HEK293 (cell line): ENCODE data around the gene UBE2M.

Experiments used
- CTCF ChIA-PET: fragments of 350-600 bp; formaldehyde crosslinking; extraction: SDS; loops from one replicate; lab custom pipeline; 2021; ENCODE audit warnings: antibody characterized with exemption; lab: Yijun Ruan, JAX
- POLR2A ChIA-PET: fragments of 300-600 bp; formaldehyde crosslinking; extraction: SDS; loops from one replicate; lab custom pipeline; 2020; ENCODE audit warnings: antibody characterized with exemption, inconsistent platforms; lab: Yijun Ruan, JAX
- H3K27ac ChIP-seq: fragments of 200-500 bp; sonication (Bioruptor generic); 2 replicates; pipeline ENCODE4 v1.5.1; 2014; ENCODE audit warnings: low read depth, low read length, control low read depth, inconsistent platforms; ENCODE audit errors: extremely low read depth
- H3K36me3 ChIP-seq, 2 experiments: fragments of 200-500 bp in 1 of 2; sonication (Bioruptor generic) in 1 of 2; 1 replicate in 1 of 2; 2 replicates in 1 of 2; pipeline ENCODE4 v1.5.1; 2014 to 2017; ENCODE audit warnings: inconsistent platforms in 2 of 2, low read length in 2 of 2; ENCODE audit not compliant: control insufficient read depth in 2 of 2, insufficient read depth in 1 of 2
- H3K4me1 ChIP-seq: fragments of 200-500 bp; sonication (Bioruptor generic); 2 replicates; pipeline ENCODE4 v1.5.1; 2014; ENCODE audit warnings: mild to moderate bottlenecking, low read length, inconsistent platforms; ENCODE audit not compliant: control insufficient read depth, insufficient read depth
- H3K4me3 ChIP-seq: 2 replicates; pipeline ENCODE4 v1.5.1; 2011; ENCODE audit warnings: low read depth, mild to moderate bottlenecking, control low read depth, low read length, moderate library complexity
- H3K9me3 ChIP-seq: fragments of 200-500 bp; sonication (Bioruptor generic); 2 replicates; pipeline ENCODE4 v1.5.1; 2014; ENCODE audit warnings: low read depth, low read length, inconsistent platforms; ENCODE audit not compliant: control insufficient read depth, insufficient read depth
- FEZF1 ChIP-seq: fragments of 450-650 bp; formaldehyde crosslinking; IDR thresholded peaks from 2 replicates; pipeline ENCODE4 v1.5.1; 2016; ENCODE audit warnings: missing biosample characterization, missing genetic modification characterization
- PRDM10 ChIP-seq: fragments of 450-650 bp; formaldehyde crosslinking; IDR thresholded peaks from 2 replicates; pipeline ENCODE4 v1.5.1; 2016; ENCODE audit warnings: missing biosample characterization, missing genetic modification characterization
- SP3 ChIP-seq: fragments of 450-650 bp; formaldehyde crosslinking; IDR thresholded peaks from 2 replicates; pipeline ENCODE4 v1.5.1; 2016; ENCODE audit warnings: missing biosample characterization, missing genetic modification characterization
- TCF7L2 ChIP-seq: IDR thresholded peaks from 2 replicates; pipeline ENCODE4 v1.6.1; 2011; ENCODE audit warnings: low read depth, mild to moderate bottlenecking, inconsistent platforms, low read length, moderate library complexity, borderline replicate concordance
- ZNF10 ChIP-seq: fragments of 450-650 bp; formaldehyde crosslinking; IDR thresholded peaks from 2 replicates; pipeline ENCODE4 v1.5.1; 2017; ENCODE audit warnings: missing biosample characterization, missing genetic modification characterization
- ZNF112 ChIP-seq: fragments of 450-650 bp; formaldehyde crosslinking; IDR thresholded peaks from 2 replicates; pipeline ENCODE4 v1.5.0; 2017; ENCODE audit warnings: missing biosample characterization, missing genetic modification characterization
- ZNF280D ChIP-seq: fragments of 450-650 bp; formaldehyde crosslinking; IDR thresholded peaks from 2 replicates; pipeline ENCODE4 v1.5.1; 2016; ENCODE audit warnings: missing biosample characterization, missing genetic modification characterization
- ZNF335 ChIP-seq: fragments of 450-650 bp; formaldehyde crosslinking; conservative IDR thresholded peaks from 2 replicates; pipeline ENCODE4 v1.5.1; 2016; ENCODE audit warnings: missing biosample characterization, missing genetic modification characterization
- ZNF366 ChIP-seq: fragments of 450-650 bp; formaldehyde crosslinking; conservative IDR thresholded peaks from 2 replicates; pipeline ENCODE4 v1.5.1; 2016; ENCODE audit warnings: missing biosample characterization, missing genetic modification characterization
- ZNF626 ChIP-seq: fragments of 450-650 bp; sonication (Bioruptor Pico); formaldehyde crosslinking; IDR thresholded peaks from 2 replicates; pipeline ENCODE4 v1.5.1; 2018; ENCODE audit warnings: missing biosample characterization, missing genetic modification characterization, inconsistent platforms

Gene UBE2M

GRCh38 chr19:58554494-58555368 lies 3.7 kb downstream of the UBE2M start, which contains the start of gene CHMP2A (continued):
- peak; percentile 81 for TF ChIP-seq SP3 (tag by site-specific recombination)

DNA sequence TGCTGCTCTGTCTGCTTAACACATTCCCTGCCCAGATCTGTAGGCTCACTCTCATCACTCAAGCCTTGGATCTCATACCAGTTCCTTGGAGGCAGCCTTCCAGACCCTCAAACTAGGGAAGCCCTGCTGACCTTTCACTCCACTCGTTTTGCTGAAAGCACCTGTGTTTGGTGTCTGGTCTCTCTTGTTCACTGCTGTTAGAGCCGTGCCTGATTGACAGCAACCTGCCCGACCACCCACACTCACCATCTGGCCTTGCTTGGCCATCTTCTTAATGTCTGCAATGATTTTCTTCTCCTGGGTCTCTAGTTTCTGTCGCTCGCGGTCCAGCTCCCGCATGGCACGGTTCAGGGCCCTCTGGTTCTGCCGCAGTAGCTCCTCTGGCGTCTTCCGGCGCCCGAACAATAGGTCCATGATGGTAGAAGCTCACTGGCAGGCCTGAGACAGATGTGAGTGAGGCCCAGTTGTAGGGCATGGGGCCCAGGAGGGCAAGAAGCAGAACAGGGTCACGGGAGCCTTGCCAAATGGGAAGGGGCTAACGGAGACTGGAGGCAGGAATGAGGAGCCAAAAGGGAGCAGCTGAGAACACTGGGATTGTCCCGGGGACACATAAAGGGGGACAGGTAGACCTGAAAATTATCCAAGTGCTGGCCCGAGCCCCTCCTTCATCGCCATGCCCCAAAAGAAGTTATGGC lies 4.5 kb downstream of the UBE2M start:
- ChIA-PET POLR2A (interaction anchor here (0.7 to 4.6 kb wide), 13 partner anchors 8 to 292 kb away, joined by 3 to 128 read pairs (median 7); partner anchors contain the start of genes TRIM28, ZBTB45, ZNF446 and ZNF497), CTCF (interaction anchor here (1.7 to 2.7 kb wide), 3 partner anchors 10 to 34 kb away, joined by 6 to 20 read pairs (median 10); partner anchors contain the start of genes TRIM28 and ZBTB45)
- H3K27ac ChIP-seq: peak overlapping the region; percentile 99
- peaks cover 33 to 70% of the 10 kb centered on the region in 2 experiments for H3K36me3 ChIP-seq
- no peaks in the 10 kb centered on the region for H3K9me3 ChIP-seq
- TF ChIP-seq PRDM10 (peak; percentile 95), ZNF112 (tag by site-specific recombination) (no peak), ZNF335 (tag by site-specific recombination) (peak; percentile 23)
- H3K4me1 ChIP-seq: peaks cover 11% of the 10 kb centered on the region
- peak overlapping the region; percentile 64 for H3K4me3 ChIP-seq

DNA sequence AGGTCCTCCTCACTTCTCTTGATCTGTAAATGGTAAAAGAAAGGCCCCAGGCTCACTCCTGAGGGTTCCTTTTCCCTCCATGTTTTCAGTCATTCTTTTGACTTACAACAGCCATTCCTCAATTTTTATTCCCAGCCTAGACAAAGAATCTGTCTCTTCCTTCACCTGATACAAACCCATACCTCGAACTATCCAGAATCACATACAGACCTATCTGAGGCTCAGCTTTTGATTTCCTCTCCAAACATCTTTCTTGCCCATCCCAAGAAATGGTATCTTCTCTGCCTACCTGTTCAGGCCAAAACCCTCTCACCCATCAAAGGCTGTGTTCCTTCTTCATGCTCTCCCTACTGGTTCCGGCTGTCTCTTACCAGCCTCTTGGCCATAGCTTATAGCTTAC lies 5.8 kb downstream of the UBE2M start:
- Histone ChIP-seq H3K36me3 (peaks cover 33 to 83% of the 10 kb centered on the region in 2 experiments), H3K9me3 (no peaks in the 10 kb centered on the region), H3K4me1 (peaks cover 11% of the 10 kb centered on the region), H3K27ac (no peak overlapping the region), H3K4me3 (no peak overlapping the region)
- TF ChIP-seq FEZF1 (tag by site-specific recombination) (no peak), ZNF280D (no peak), TCF7L2 (no peak), ZNF626 (tag by site-specific recombination) (no peak), ZNF366 (0 out of 2 replicates have a peak, but pooled peaks have one; percentile 26), ZNF10 (peak; percentile 93)
- CTCF ChIA-PET: interaction anchor here (1.0 to 2.7 kb wide), 2 partner anchors 32 kb away, joined by 3 to 20 read pairs; partner anchors contain the start of gene ZBTB45
- POLR2A ChIA-PET: interaction anchor here (3.1 to 4.6 kb wide), 4 partner anchors 8 to 189 kb away, joined by 16 to 128 read pairs (median 51); partner anchors contain the start of genes TRIM28, ZBTB45 and ZNF497
